Stimulated activated CD4-positive, alpha-beta T cell treated with anti-CD3 and anti-CD28 coated beads, Interleukin-2, amount 100 ng/mL, for 4 hours (primary cell): Measurements from ENCODE around the gene ZBTB7C.

Source experiments
- DNase-seq: peaks from one replicate; pipeline ENCODE4 v3.0.0-alpha.2; 2020; ENCODE audit warnings: low read depth

ZBTB7C gene

GRCh38 chr18:48191494-48191893, 217.7 kb downstream of the ZBTB7C start:
- no peak for DNase-seq

GRCh38 chr18:48190994-48191393, 218.2 kb downstream of the ZBTB7C start:
- DNase-seq: no peak

- DNase-seq: no peak
Measured at GRCh38 chr18:48188609-48189008, 220.6 kb downstream of the ZBTB7C start.

- no peak for DNase-seq
Measured at GRCh38 chr18:48186861-48187260, 222.3 kb downstream of the ZBTB7C start.

- DNase-seq: no peak
Measured at GRCh38 chr18:48186131-48186766, 222.9 kb downstream of the ZBTB7C start.

- DNase-seq: no peak
Measured at GRCh38 chr18:48184118-48184517, 225.1 kb downstream of the ZBTB7C start.

- no peak for DNase-seq
Measured at GRCh38 chr18:48183613-48184012, 225.6 kb downstream of the ZBTB7C start.

GRCh38 chr18:48182779-48183178, 226.4 kb downstream of the ZBTB7C start:
- DNase-seq: no peak

GRCh38 chr18:48181857-48182256, 227.3 kb downstream of the ZBTB7C start:
- DNase-seq: no peak

- DNase-seq: no peak
Measured at GRCh38 chr18:48181087-48181823, 227.9 kb downstream of the ZBTB7C start.

- DNase-seq: no peak
Measured at GRCh38 chr18:48179666-48180065, 229.5 kb downstream of the ZBTB7C start.

GRCh38 chr18:48179001-48179400, 230.2 kb downstream of the ZBTB7C start:
- DNase-seq: no peak

- no peak for DNase-seq
Measured at GRCh38 chr18:48176909-48177308, 232.3 kb downstream of the ZBTB7C start.

- DNase-seq: no peak
Measured at GRCh38 chr18:48173557-48173956, 235.6 kb downstream of the ZBTB7C start.

GRCh38 chr18:48172226-48173006, 236.8 kb downstream of the ZBTB7C start:
- DNase-seq: no peak

- DNase-seq: no peak
Measured at GRCh38 chr18:48171490-48172188, 237.5 kb downstream of the ZBTB7C start.

- DNase-seq: no peak
Measured at GRCh38 chr18:48170651-48171050, 238.5 kb downstream of the ZBTB7C start.

GRCh38 chr18:48168861-48169260, 240.3 kb downstream of the ZBTB7C start:
- no peak for DNase-seq

GRCh38 chr18:48167897-48168253, 241.3 kb downstream of the ZBTB7C start:
- DNase-seq: no peak

GRCh38 chr18:48166336-48166875, 242.8 kb downstream of the ZBTB7C start:
- DNase-seq: no peak

- DNase-seq: no peak
Measured at GRCh38 chr18:48165111-48165866, 243.9 kb downstream of the ZBTB7C start.
